ENCODE data around the gene SNTA1.
"Not testable (repeated sequence)": the region's sequence is repeated elsewhere in the genome, so short reads cannot be mapped to it uniquely, and the experiment has no call there.

Gene SNTA1

DNA sequence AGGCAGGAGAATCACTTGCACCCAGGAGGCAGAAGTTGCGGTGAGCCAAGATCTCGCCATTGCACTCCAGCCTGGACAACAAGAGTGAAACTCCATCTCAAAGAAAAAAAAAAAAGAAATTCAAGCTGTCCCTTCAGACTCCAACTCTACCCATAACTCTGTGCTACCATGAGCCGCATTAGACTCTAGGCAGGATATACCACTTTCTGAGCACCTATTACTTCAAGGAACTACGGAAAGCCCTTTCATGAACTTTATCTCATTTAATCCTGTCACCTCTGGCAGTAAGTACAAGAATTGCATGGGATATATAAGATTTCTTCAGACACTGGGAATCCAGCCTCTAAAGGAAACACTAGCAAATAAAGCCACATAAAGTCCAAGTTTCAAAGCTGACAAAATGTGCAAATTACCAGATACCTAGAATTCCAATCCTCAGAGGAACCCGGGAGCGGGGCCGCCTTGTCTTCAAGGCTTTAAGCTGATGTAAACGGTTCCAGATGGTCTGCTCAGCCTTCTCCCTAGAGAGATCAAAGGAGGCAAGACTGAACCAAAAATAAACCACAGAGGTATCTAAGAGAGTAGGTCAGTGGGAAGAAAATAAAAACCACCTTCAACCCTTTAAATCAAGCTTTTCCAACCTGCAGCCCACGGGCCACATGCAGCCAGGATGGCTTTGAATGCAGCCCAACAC, 51.7 kb downstream of the SNTA1 start:
- Histone ChIP-seq H3K27me3 (ENCODE audit: insufficient read depth, low read length) (no peaks in the 10 kb centered on the region), H3K4me3 (ENCODE audit: low read depth, low read length, poor library complexity, severe bottlenecking) (no peak overlapping the region), H4K20me1 (ENCODE audit: insufficient read depth, low read length) (no peaks in the 10 kb centered on the region), H3K4me2 (ENCODE audit: low read length) (no peak overlapping the region), H3K4me1 (ENCODE audit: insufficient read depth, low read length, severe bottlenecking) (no peaks in the 10 kb centered on the region), H2AFZ (ENCODE audit: low read length) (no peak overlapping the region), H3K27ac (ENCODE audit: low read depth, low read length, poor library complexity, severe bottlenecking) (no peak overlapping the region), H3K9me2 (ENCODE audit: low read depth, low read length) (no peaks in the 10 kb centered on the region), H3K9ac (ENCODE audit: low read length) (no peak overlapping the region), H3K36me3 (ENCODE audit: insufficient read depth, low read length) (peaks cover 73% of the 10 kb centered on the region), H3F3A (ENCODE audit: insufficient read depth, low read length) (no peaks in the 10 kb centered on the region), H3K79me2 (ENCODE audit: insufficient read depth, low read length) (no peaks in the 10 kb centered on the region), H3K9me3 (ENCODE audit: low read length) (no peaks in the 10 kb centered on the region)
- TF ChIP-seq, protein P1, sequence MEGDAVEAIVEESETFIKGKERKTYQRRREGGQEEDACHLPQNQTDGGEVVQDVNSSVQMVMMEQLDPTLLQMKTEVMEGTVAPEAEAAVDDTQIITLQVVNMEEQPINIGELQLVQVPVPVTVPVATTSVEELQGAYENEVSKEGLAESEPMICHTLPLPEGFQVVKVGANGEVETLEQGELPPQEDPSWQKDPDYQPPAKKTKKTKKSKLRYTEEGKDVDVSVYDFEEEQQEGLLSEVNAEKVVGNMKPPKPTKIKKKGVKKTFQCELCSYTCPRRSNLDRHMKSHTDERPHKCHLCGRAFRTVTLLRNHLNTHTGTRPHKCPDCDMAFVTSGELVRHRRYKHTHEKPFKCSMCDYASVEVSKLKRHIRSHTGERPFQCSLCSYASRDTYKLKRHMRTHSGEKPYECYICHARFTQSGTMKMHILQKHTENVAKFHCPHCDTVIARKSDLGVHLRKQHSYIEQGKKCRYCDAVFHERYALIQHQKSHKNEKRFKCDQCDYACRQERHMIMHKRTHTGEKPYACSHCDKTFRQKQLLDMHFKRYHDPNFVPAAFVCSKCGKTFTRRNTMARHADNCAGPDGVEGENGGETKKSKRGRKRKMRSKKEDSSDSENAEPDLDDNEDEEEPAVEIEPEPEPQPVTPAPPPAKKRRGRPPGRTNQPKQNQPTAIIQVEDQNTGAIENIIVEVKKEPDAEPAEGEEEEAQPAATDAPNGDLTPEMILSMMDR (IDR thresholded peaks at IDR 0.05; ENCODE audit: low read length) = no peak
- no peak for TF ChIP-seq EZH2 (IDR thresholded peaks at IDR 0.05; ENCODE audit: borderline replicate concordance, low read length)

DNA sequence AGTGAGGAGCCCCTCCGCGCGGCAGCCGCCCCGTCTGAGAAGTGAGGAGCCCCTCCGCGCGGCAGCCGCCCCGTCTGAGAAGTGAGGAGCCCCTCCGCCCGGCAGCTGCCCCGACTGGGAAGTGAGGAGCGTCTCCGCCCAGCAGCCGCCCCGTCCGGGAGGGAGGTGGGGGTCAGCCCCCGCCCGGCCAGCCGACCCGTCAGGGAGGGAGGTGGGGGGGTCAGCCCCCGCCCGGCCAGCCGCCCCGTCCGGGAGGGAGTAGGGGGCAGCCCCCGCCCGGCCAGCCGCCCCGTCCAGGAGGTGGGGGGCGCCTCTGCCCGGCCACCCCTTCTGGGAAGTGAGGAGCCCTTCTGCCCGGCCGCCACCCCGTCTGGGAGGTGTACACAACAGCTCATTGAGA, 54.2 kb downstream of the SNTA1 start:
- not testable (repeated sequence) for H3K27me3 ChIP-seq (ENCODE audit: insufficient read depth, low read length); H3K4me1 ChIP-seq (ENCODE audit: insufficient read depth, low read length, severe bottlenecking); H4K20me1 ChIP-seq (ENCODE audit: insufficient read depth, low read length); H3K79me2 ChIP-seq (ENCODE audit: insufficient read depth, low read length); H3K9me2 ChIP-seq (ENCODE audit: low read depth, low read length); H3K4me3 ChIP-seq (ENCODE audit: low read depth, low read length, poor library complexity, severe bottlenecking); H3K9ac ChIP-seq (ENCODE audit: low read length); H3K27ac ChIP-seq (ENCODE audit: low read depth, low read length, poor library complexity, severe bottlenecking); H3K4me2 ChIP-seq (ENCODE audit: low read length); H3K9me3 ChIP-seq (ENCODE audit: low read length); H3F3A ChIP-seq (ENCODE audit: insufficient read depth, low read length); H2AFZ ChIP-seq (ENCODE audit: low read length)
- peaks cover 72% of the 10 kb centered on the region for H3K36me3 ChIP-seq (ENCODE audit: insufficient read depth, low read length)

DNA sequence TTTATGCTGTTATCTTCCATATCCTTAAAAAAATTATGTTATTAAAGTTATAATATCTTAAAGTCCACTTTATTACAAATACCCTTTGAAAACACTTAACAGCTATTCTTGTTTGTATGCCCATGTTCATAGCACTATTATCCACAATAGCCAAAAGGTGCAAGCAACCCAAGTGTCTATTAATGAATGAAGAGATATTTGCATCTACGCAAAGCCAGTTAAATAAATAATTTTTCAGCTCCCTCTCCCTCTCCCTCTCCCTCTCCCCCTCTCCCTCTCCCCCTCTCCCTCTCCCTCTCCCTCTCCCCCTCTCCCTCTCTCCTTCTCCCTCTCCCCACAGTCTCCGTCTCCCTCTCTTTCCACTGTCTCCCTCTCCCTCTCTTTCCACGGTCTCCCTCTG, 55.3 kb downstream of the SNTA1 start:
- Histone ChIP-seq H3K79me2 (ENCODE audit: insufficient read depth, low read length) (no peaks in the 10 kb centered on the region), H3K4me3 (ENCODE audit: low read depth, low read length, poor library complexity, severe bottlenecking) (no peak overlapping the region), H4K20me1 (ENCODE audit: insufficient read depth, low read length) (no peaks in the 10 kb centered on the region), H3K9ac (ENCODE audit: low read length) (no peak overlapping the region), H3K36me3 (ENCODE audit: insufficient read depth, low read length) (peaks cover 71% of the 10 kb centered on the region), H3K9me3 (ENCODE audit: low read length) (no peaks in the 10 kb centered on the region), H3K4me1 (ENCODE audit: insufficient read depth, low read length, severe bottlenecking) (no peaks in the 10 kb centered on the region), H3K9me2 (ENCODE audit: low read depth, low read length) (no peaks in the 10 kb centered on the region), H3K27me3 (ENCODE audit: insufficient read depth, low read length) (no peaks in the 10 kb centered on the region), H3K27ac (ENCODE audit: low read depth, low read length, poor library complexity, severe bottlenecking) (no peak overlapping the region), H3K4me2 (ENCODE audit: low read length) (no peak overlapping the region), H3F3A (ENCODE audit: insufficient read depth, low read length) (no peaks in the 10 kb centered on the region), H2AFZ (ENCODE audit: low read length) (no peak overlapping the region)
- TF ChIP-seq, protein P1 (IDR thresholded peaks at IDR 0.05; ENCODE audit: low read length) = no peak
- TF ChIP-seq EZH2 (IDR thresholded peaks at IDR 0.05; ENCODE audit: borderline replicate concordance, low read length) = no peak

DNA sequence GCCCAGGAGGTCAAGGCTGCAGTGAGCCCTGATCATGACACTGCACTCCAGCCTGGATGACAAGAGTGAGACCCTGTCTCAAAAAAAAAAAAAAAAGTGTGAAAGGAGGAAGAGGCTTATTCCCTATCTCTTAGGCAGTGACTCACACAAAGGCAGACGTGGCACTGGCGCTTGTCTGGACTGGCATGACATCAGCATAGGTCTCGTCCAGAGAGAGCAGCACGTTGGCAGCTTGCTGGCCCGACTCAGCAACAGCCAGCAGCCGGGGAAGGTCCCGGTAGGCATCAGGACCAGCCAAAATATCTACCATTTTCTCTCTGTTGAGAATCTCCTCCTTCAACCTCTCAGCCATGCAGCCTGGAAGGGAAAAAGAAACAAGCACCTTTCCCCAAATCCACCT, 56.4 kb downstream of the SNTA1 start:
- H3K27me3 ChIP-seq (ENCODE audit: insufficient read depth, low read length) = no peaks in the 10 kb centered on the region
- no peak overlapping the region for H3K4me2 ChIP-seq (ENCODE audit: low read length)
- H3K9me2 ChIP-seq (ENCODE audit: low read depth, low read length) = no peaks in the 10 kb centered on the region
- H3K4me3 ChIP-seq (ENCODE audit: low read depth, low read length, poor library complexity, severe bottlenecking) = no peak overlapping the region
- no peak overlapping the region for H3K27ac ChIP-seq (ENCODE audit: low read depth, low read length, poor library complexity, severe bottlenecking)
- no peak overlapping the region for H2AFZ ChIP-seq (ENCODE audit: low read length)
- TF ChIP-seq, protein P1 (IDR thresholded peaks at IDR 0.05; ENCODE audit: low read length) = no peak
- no peaks in the 10 kb centered on the region for H3K4me1 ChIP-seq (ENCODE audit: insufficient read depth, low read length, severe bottlenecking)
- H3K36me3 ChIP-seq (ENCODE audit: insufficient read depth, low read length) = peaks cover 64% of the 10 kb centered on the region
- no peaks in the 10 kb centered on the region for H3F3A ChIP-seq (ENCODE audit: insufficient read depth, low read length)
- no peak overlapping the region for H3K9ac ChIP-seq (ENCODE audit: low read length)
- H3K9me3 ChIP-seq (ENCODE audit: low read length) = no peaks in the 10 kb centered on the region
- no peaks in the 10 kb centered on the region for H3K79me2 ChIP-seq (ENCODE audit: insufficient read depth, low read length)
- H4K20me1 ChIP-seq (ENCODE audit: insufficient read depth, low read length) = no peaks in the 10 kb centered on the region
